CD8-positive, alpha-beta memory T cell (primary cell): ENCODE measurements around the gene OR1I1. TPM values are rescaled to one million over a fixed set of nuclear protein-coding genes. Genes with fewer than 3 reads are reported as not detected.

Experiments
- polyA plus RNA-seq: library from polyadenylated mRNA; unstranded; fragments of 300-500 nt; fragmentation: Illumina TruSeq; gene quantifications from one replicate; pipeline ENCODE4 v1.2.3, GENCODE V29; 2021
- total RNA-seq, 2 experiments: library from RNA; stranded (reverse); gene quantifications; one replicate each; pipeline ENCODE4 v1.2.3, GENCODE V29; 2021

OR1I1 gene
- total and polyA plus RNA-seq, 3 experiments from 2014 or later: not detected

Other genes starting within 250 kb of the OR1I1 start
- not detected for gene OR7A5, start 247.0 kb upstream of the OR1I1 start, total RNA-seq
- gene OR7A5, start 247.0 kb upstream of the OR1I1 start, polyA plus RNA-seq: not detected
- gene OR7C1, start 247.0 kb upstream of the OR1I1 start, total RNA-seq: not detected
- gene OR7C1, start 247.0 kb upstream of the OR1I1 start, polyA plus RNA-seq: not detected
- not detected for gene OR7A10, start 233.3 kb upstream of the OR1I1 start, total RNA-seq
- gene OR7A10, start 233.3 kb upstream of the OR1I1 start, polyA plus RNA-seq: not detected
- gene OR7A17, start 196.1 kb upstream of the OR1I1 start, total RNA-seq: not detected
- not detected for gene OR7A17, start 196.1 kb upstream of the OR1I1 start, polyA plus RNA-seq
- not detected for gene OR7C2, start 140.7 kb upstream of the OR1I1 start, total RNA-seq
- not detected for gene OR7C2, start 140.7 kb upstream of the OR1I1 start, polyA plus RNA-seq
- not detected for gene SLC1A6, start 102.3 kb upstream of the OR1I1 start, total RNA-seq
- gene SLC1A6, start 102.3 kb upstream of the OR1I1 start, polyA plus RNA-seq: not detected
- gene CASP14, start 32.7 kb upstream of the OR1I1 start, total RNA-seq: not detected
- gene CASP14, start 32.7 kb upstream of the OR1I1 start, polyA plus RNA-seq: not detected
- under 1 TPM; 0.22 to 0.44 TPM for gene SYDE1, start 25.2 kb downstream of the OR1I1 start, total RNA-seq
- 0.06 TPM for gene SYDE1, start 25.2 kb downstream of the OR1I1 start, polyA plus RNA-seq
- gene NOTCH3, start 118.8 kb downstream of the OR1I1 start, total RNA-seq: under 1 TPM in 1 of 2 experiments, not detected in 1; 0.04 TPM
- gene NOTCH3, start 118.8 kb downstream of the OR1I1 start, polyA plus RNA-seq: not detected
- gene EPHX3, start 150.2 kb downstream of the OR1I1 start, total RNA-seq: not detected
- not detected for gene EPHX3, start 150.2 kb downstream of the OR1I1 start, polyA plus RNA-seq